HEK293T (cell line): ENCODE results near the gene FAHD2A.
"Not testable (repeated sequence)": the region's sequence is repeated elsewhere in the genome, so short reads cannot be mapped to it uniquely, and the experiment has no call there.

Experiments
- ARNT ChIP-seq: fragments of 450-650 bp; IDR thresholded peaks from 2 replicates; pipeline ENCODE4 v1.6.1; 2017; ENCODE audit warnings: mild to moderate bottlenecking
- BHLHE40 ChIP-seq: fragments of 450-650 bp; IDR thresholded peaks from 2 replicates; pipeline ENCODE4 v1.6.1; 2016; ENCODE audit warnings: mild to moderate bottlenecking, moderate library complexity, borderline replicate concordance
- CTBP1 ChIP-seq: fragments of 450-650 bp; IDR thresholded peaks from 2 replicates; pipeline ENCODE4 v1.6.1; 2016; ENCODE audit warnings: borderline replicate concordance
- ELF4 ChIP-seq: fragments of 450-650 bp; IDR thresholded peaks from 2 replicates; pipeline ENCODE4 v1.6.1; 2017; ENCODE audit warnings: antibody characterized with exemption
- FOXA1 ChIP-seq: fragments of 450-650 bp; IDR thresholded peaks from 2 replicates; pipeline ENCODE4 v1.6.1; 2016; ENCODE audit warnings: mild to moderate bottlenecking
- FOXM1 ChIP-seq: fragments of 450-650 bp; IDR thresholded peaks from 2 replicates; pipeline ENCODE4 v1.6.1; 2017; ENCODE audit warnings: mild to moderate bottlenecking, borderline replicate concordance
- L3MBTL2 ChIP-seq: fragments of 450-650 bp; conservative IDR thresholded peaks from 2 replicates; pipeline ENCODE4 v1.6.1; 2016; ENCODE audit warnings: mild to moderate bottlenecking
- LEF1 ChIP-seq: fragments of 450-650 bp; IDR thresholded peaks from 2 replicates; pipeline ENCODE4 v1.6.1; 2017; ENCODE audit warnings: mild to moderate bottlenecking, borderline replicate concordance
- NFRKB ChIP-seq: fragments of 450-650 bp; IDR thresholded peaks from 2 replicates; pipeline ENCODE4 v1.6.1; 2016; ENCODE audit warnings: mild to moderate bottlenecking, moderate library complexity
- SP1 ChIP-seq: fragments of 450-650 bp; IDR thresholded peaks from 2 replicates; pipeline ENCODE4 v1.6.1; 2017
- SUZ12 ChIP-seq: fragments of 450-650 bp; IDR thresholded peaks from 2 replicates; pipeline ENCODE4 v1.6.1; 2016; ENCODE audit warnings: mild to moderate bottlenecking
- TARDBP ChIP-seq: fragments of 450-650 bp; IDR thresholded peaks from 2 replicates; pipeline ENCODE4 v1.6.1; 2016
- ZNF384 ChIP-seq: fragments of 450-650 bp; IDR thresholded peaks from 2 replicates; pipeline ENCODE4 v1.6.1; 2016
- TF ChIP-seq, protein P1 (sequence below): fragments of 450-650 bp; IDR thresholded peaks from 2 replicates; pipeline ENCODE4 v1.6.1; 2016

- not testable (repeated sequence) for TF ChIP-seq SP1, NFRKB, CTBP1, ELF4, TARDBP, ZNF384, ARNT, SUZ12, FOXM1, BHLHE40, FOXA1, LEF1, L3MBTL2
- TF ChIP-seq, protein P1, sequence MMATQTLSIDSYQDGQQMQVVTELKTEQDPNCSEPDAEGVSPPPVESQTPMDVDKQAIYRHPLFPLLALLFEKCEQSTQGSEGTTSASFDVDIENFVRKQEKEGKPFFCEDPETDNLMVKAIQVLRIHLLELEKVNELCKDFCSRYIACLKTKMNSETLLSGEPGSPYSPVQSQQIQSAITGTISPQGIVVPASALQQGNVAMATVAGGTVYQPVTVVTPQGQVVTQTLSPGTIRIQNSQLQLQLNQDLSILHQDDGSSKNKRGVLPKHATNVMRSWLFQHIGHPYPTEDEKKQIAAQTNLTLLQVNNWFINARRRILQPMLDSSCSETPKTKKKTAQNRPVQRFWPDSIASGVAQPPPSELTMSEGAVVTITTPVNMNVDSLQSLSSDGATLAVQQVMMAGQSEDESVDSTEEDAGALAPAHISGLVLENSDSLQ = not testable (repeated sequence)
Measured at GRCh38 chr2:95429748-95430467, 27.4 kb downstream of the FAHD2A start.
